ENCODE measurements around the gene HECW1. TPM values are rescaled to one million over a fixed set of nuclear protein-coding genes. Genes with fewer than 3 reads are reported as not detected.

Gene HECW1
- total RNA-seq, 1 donor from 2014 or later = not detected

- H3K27me3 Mint-ChIP-seq = no peaks in the 10 kb centered on the region
Measured at GRCh38 chr7:43406961-43407360, 294.5 kb downstream of the HECW1 start.

GRCh38 chr7:43408981-43409380 is 296.5 kb downstream of the HECW1 start:
- H3K4me3 Mint-ChIP-seq = no peak overlapping the region
- H3K36me3 Mint-ChIP-seq (ENCODE audit: low read depth) = no peaks in the 10 kb centered on the region
- no peaks in the 10 kb centered on the region for H3K9me3 Mint-ChIP-seq
- no peaks in the 10 kb centered on the region for H3K4me1 Mint-ChIP-seq
- H3K27me3 Mint-ChIP-seq = no peaks in the 10 kb centered on the region
- ATAC-seq (ENCODE audit: low read depth) = no peak
- no peak for DNase-seq
- ChIA-PET POLR2A (no interaction called here), CTCF (no interaction called here)
- intact Hi-C loops (cut with micrococcal nuclease) = no loop called here
- no peak overlapping the region for H3K27ac Mint-ChIP-seq
- no peak for TF ChIP-seq CTCF (IDR thresholded peaks at IDR 0.05)

More at GRCh38 chr7:43406961-43407360, 294.5 kb downstream of the HECW1 start:
- H3K9me3 Mint-ChIP-seq = no peaks in the 10 kb centered on the region
- ATAC-seq (ENCODE audit: low read depth) (no peak), DNase-seq (no peak)
- POLR2A ChIA-PET = no interaction called here
- intact Hi-C loops (cut with micrococcal nuclease) = no loop called here
- H3K36me3 Mint-ChIP-seq (ENCODE audit: low read depth) = no peaks in the 10 kb centered on the region
- H3K4me1 Mint-ChIP-seq = no peaks in the 10 kb centered on the region
- no peak overlapping the region for H3K27ac Mint-ChIP-seq
- no peak overlapping the region for H3K4me3 Mint-ChIP-seq
- TF ChIP-seq CTCF (IDR thresholded peaks at IDR 0.05) = no peak
- CTCF ChIA-PET = no interaction called here

GRCh38 chr7:43417455-43417854 is 305.0 kb downstream of the HECW1 start:
- H3K27me3 Mint-ChIP-seq = peaks cover 18% of the 10 kb centered on the region
- intact Hi-C loops (cut with micrococcal nuclease) = no loop called here
- H3K4me3 Mint-ChIP-seq = no peak overlapping the region
- no peaks in the 10 kb centered on the region for H3K36me3 Mint-ChIP-seq (ENCODE audit: low read depth)
- DNase-seq (no peak), ATAC-seq (ENCODE audit: low read depth) (no peak)
- H3K27ac Mint-ChIP-seq = no peak overlapping the region
- no peaks in the 10 kb centered on the region for H3K4me1 Mint-ChIP-seq
- TF ChIP-seq CTCF (IDR thresholded peaks at IDR 0.05) = no peak
- ChIA-PET POLR2A (no interaction called here), CTCF (no interaction called here)
- no peaks in the 10 kb centered on the region for H3K9me3 Mint-ChIP-seq

GRCh38 chr7:43430411-43430810 is 318.0 kb downstream of the HECW1 start:
- DNase-seq (no peak), ATAC-seq (ENCODE audit: low read depth) (no peak)
- H3K27ac Mint-ChIP-seq = no peak overlapping the region
- no peaks in the 10 kb centered on the region for H3K36me3 Mint-ChIP-seq (ENCODE audit: low read depth)
- ChIA-PET CTCF (interaction anchor here (0.8 kb wide), 1 partner anchor 9 kb away, joined by 3 read pairs; no protein-coding TSS in a partner anchor), POLR2A (no interaction called here)
- intact Hi-C loops (cut with micrococcal nuclease) = no loop called here
- peaks cover 9% of the 10 kb centered on the region for H3K27me3 Mint-ChIP-seq
- TF ChIP-seq CTCF (IDR thresholded peaks at IDR 0.05) = no peak
- no peak overlapping the region for H3K4me3 Mint-ChIP-seq
- H3K4me1 Mint-ChIP-seq = no peaks in the 10 kb centered on the region
- peaks cover 4% of the 10 kb centered on the region for H3K9me3 Mint-ChIP-seq

GRCh38 chr7:43431020-43431595 is 318.7 kb downstream of the HECW1 start:
- no peak overlapping the region for H3K27ac Mint-ChIP-seq
- no peak for TF ChIP-seq CTCF (IDR thresholded peaks at IDR 0.05)
- H3K36me3 Mint-ChIP-seq (ENCODE audit: low read depth) = no peaks in the 10 kb centered on the region
- H3K9me3 Mint-ChIP-seq = peaks cover 4% of the 10 kb centered on the region
- ATAC-seq (ENCODE audit: low read depth) = no peak
- intact Hi-C loops (cut with micrococcal nuclease) = no loop called here
- DNase-seq = no peak
- peaks cover 9% of the 10 kb centered on the region for H3K27me3 Mint-ChIP-seq
- H3K4me1 Mint-ChIP-seq = no peaks in the 10 kb centered on the region
- no peak overlapping the region for H3K4me3 Mint-ChIP-seq
- CTCF ChIA-PET = interaction anchor here (0.8 kb wide), 1 partner anchor 8 kb away, joined by 3 read pairs; no protein-coding TSS in a partner anchor
- POLR2A ChIA-PET = no interaction called here
